A549 (cell line): Measurements from ENCODE around the gene MPI. TPM values are rescaled to one million over a fixed set of nuclear protein-coding genes. Genes with fewer than 3 reads are reported as not detected.

ENCODE experiments used
- ATAC-seq, 2 experiments: fragments of 200-7000 bp in 1 of 2; fragments of >200 bp in 1 of 2; cut with Nextera tagmentation in 1 of 2; cut with Tn5 transposase in 1 of 2; 3 replicates each; pipeline versions ENCODE4 v1.8.0 to v1.9.1; 2018 to 2020; ENCODE audit warnings: mild to moderate bottlenecking in 1 of 2, moderate library complexity in 1 of 2
- CTCF ChIA-PET: fragments of 300-600 bp; sonication (Branson Sonifier 250); formaldehyde crosslinking; extraction: SDS; loops from one replicate; lab custom pipeline; 2021; ENCODE audit warnings: antibody characterized with exemption, inconsistent platforms; lab: Yijun Ruan, JAX
- POLR2A ChIA-PET: fragments of 350-600 bp; formaldehyde crosslinking; extraction: SDS; loops from one replicate; lab custom pipeline; 2021; ENCODE audit warnings: antibody characterized with exemption, inconsistent platforms; lab: Yijun Ruan, JAX
- DNase-seq, 2 experiments: peaks; one replicate each; pipeline versions ENCODE4 v3.0.0 to v3.0.0-alpha.2; 2011 to 2016; ENCODE audit warnings: low read depth in 1 of 2, low spot score in 1 of 2
- FAIRE-seq: peaks from 2 replicates; lab custom pipeline; 2011; peaks lifted over from hg19 to GRCh38; lab: Jason Lieb, UNC
- H3K27ac ChIP-seq, 2 experiments: fragments of >200 bp; sonication (Bioruptor Twin); formaldehyde crosslinking; 3 replicates each; pipeline ENCODE4 v1.5.1; 2016 to 2017
- H3K4me1 ChIP-seq: fragments of >200 bp; sonication (Bioruptor Twin); formaldehyde crosslinking; 3 replicates; pipeline ENCODE4 v1.6.1; 2016
- H3K4me2 ChIP-seq: fragments of >200 bp; sonication (Bioruptor Twin); formaldehyde crosslinking; 3 replicates; pipeline ENCODE4 v1.6.1; 2016
- H3K4me3 ChIP-seq: fragments of >200 bp; sonication (Bioruptor Twin); formaldehyde crosslinking; 3 replicates; pipeline ENCODE4 v1.5.1; 2016
- H3K9me3 ChIP-seq: fragments of >200 bp; sonication (Bioruptor Twin); formaldehyde crosslinking; 3 replicates; pipeline ENCODE4 v1.6.1; 2016
- BCL3 ChIP-seq: fragments of >200 bp; sonication (Bioruptor Twin); formaldehyde crosslinking; IDR thresholded peaks from 3 replicates; pipeline ENCODE4 v1.6.1; 2016
- CBX8 ChIP-seq: fragments of 200-600 bp; sonication (generic); IDR thresholded peaks from 2 replicates; pipeline ENCODE4 v1.6.1; 2016
- CEBPB ChIP-seq, 2 experiments: fragments of >200 bp in 1 of 2; sonication (Bioruptor Twin) in 1 of 2; formaldehyde crosslinking in 1 of 2; IDR thresholded peaks; 2 replicates each; pipeline ENCODE4 v1.6.1; 2012 to 2016
- E2F6 ChIP-seq: IDR thresholded peaks from 2 replicates; pipeline ENCODE4 v1.6.1; 2012; ENCODE audit warnings: low read depth, borderline replicate concordance
- GATA3 ChIP-seq: IDR thresholded peaks from 2 replicates; pipeline ENCODE4 v1.6.1; 2012; ENCODE audit warnings: borderline replicate concordance
- HOXB5 ChIP-seq: fragments of 250-450 bp; sonication (Bioruptor Pico); IDR thresholded peaks from 2 replicates; pipeline ENCODE4 v1.5.0; 2020; ENCODE audit warnings: mild to moderate bottlenecking, moderate library complexity
- JUN ChIP-seq, 2 experiments: fragments of >200 bp; sonication (Bioruptor Twin); formaldehyde crosslinking; IDR thresholded peaks; 2 replicates in 1 of 2; 3 replicates in 1 of 2; pipeline ENCODE4 v1.6.1; 2016 to 2017
- MAX ChIP-seq: IDR thresholded peaks from 2 replicates; pipeline ENCODE4 v1.6.1; 2012
- MAZ ChIP-seq: fragments of 150-350 bp; IDR thresholded peaks from 2 replicates; pipeline ENCODE4 v1.6.1; 2014; ENCODE audit warnings: antibody characterized with exemption, low read depth, low read length, borderline replicate concordance
- NPAS2 ChIP-seq: fragments of 250-450 bp; sonication (Bioruptor Pico); IDR thresholded peaks from 2 replicates; pipeline ENCODE4 v1.8.0; 2022; ENCODE audit warnings: mild to moderate bottlenecking, moderate library complexity, borderline replicate concordance
- PHF8 ChIP-seq: fragments of 200-600 bp; sonication (generic); IDR thresholded peaks from 2 replicates; pipeline ENCODE4 v1.6.1; 2016; ENCODE audit warnings: low read depth, mild to moderate bottlenecking, antibody characterized with exemption, moderate library complexity, borderline replicate concordance
- POLR2A ChIP-seq: IDR thresholded peaks from 2 replicates; pipeline ENCODE4 v1.6.1; 2012; ENCODE audit warnings: mild to moderate bottlenecking, low read length
- RARB ChIP-seq: fragments of 250-450 bp; sonication (Bioruptor Pico); IDR thresholded peaks from 2 replicates; pipeline ENCODE4 v1.8.0; 2021; ENCODE audit warnings: mild to moderate bottlenecking, moderate library complexity
- RNF2 ChIP-seq: fragments of 200-600 bp; sonication (generic); IDR thresholded peaks from 2 replicates; pipeline ENCODE4 v1.6.1; 2016; ENCODE audit warnings: low read depth, mild to moderate bottlenecking, antibody characterized with exemption, moderate library complexity, borderline replicate concordance
- WGBS: methylation state at CpG from one replicate; pipeline ENCODE4 v1.1.6; 2017; ENCODE audit errors: missing lambda C conversion rate; 5-methylcytosine and 5-hydroxymethylcytosine counted together
- polyA plus RNA-seq, 4 experiments: library from polyadenylated mRNA; depleted of rRNA in 3 of 4; stranded (reverse); fragments of >200 nt; fragmentation: RNase III in 1 of 4; extraction: RNeasy Plus Mini Kit Qiagen cat#74134 plus additional on column Dnase treatment in 1 of 4; gene quantifications; 2 replicates in 3 of 4; 3 replicates in 1 of 4; pipeline ENCODE4 v1.2.3, GENCODE V29; 2011 to 2017

Gene MPI
- polyA plus RNA-seq, 2 of the 4 experiments (the other 2 are of a cell fraction) = 39.9 to 53.7 TPM

- POLR2A ChIA-PET = interaction anchor here (0.5 to 1.7 kb wide), 15 partner anchors 10 to 298 kb away, joined by 3 to 31 read pairs (median 5); partner anchors contain the start of genes COX5A, MPI, PPCDC and RPP25
- H3K27ac ChIP-seq = peak within 1 kb of the TSS; percentile 92
- CTCF ChIA-PET = interaction anchor here (1.0 to 5.2 kb wide), 8 partner anchors 9 to 138 kb away, joined by 3 to 36 read pairs (median 6); partner anchors contain the start of gene MPI
- H3K4me1 ChIP-seq = peaks cover 13% of the 10 kb centered on the region
- H3K9me3 ChIP-seq = no peaks in the 10 kb centered on the region
- FAIRE-seq (no peak), DNase-seq (peak; percentile 90 to 98), ATAC-seq (peak; percentile 88 to 93)
- TF ChIP-seq CEBPB (IDR thresholded peaks at IDR 0.05) (peak; percentile 89 to 93), MAZ (peak; percentile 68; the same call in 1 of the 2 replicates), E2F6 (0 out of 2 replicates have a peak, but pooled peaks have one; percentile 44), POLR2A (peak; percentile 89), PHF8 (peak; percentile 90), JUN (IDR thresholded peaks at IDR 0.05) (peak; percentile 82 to 94; a peak in 4 of 5 replicates), RNF2 (no peak), CBX8 (no peak), MAX (0 out of 2 replicates have a peak, but pooled peaks have one; percentile 53), GATA3 (peak; percentile 32; the same call in 1 of the 2 replicates), NPAS2 (CRISPR knock-in tag) (no peak), HOXB5 (CRISPR knock-in tag) (0 out of 2 replicates have a peak, but pooled peaks have one; percentile 20), BCL3 (peak; percentile 91; the same call in 2 of the 3 replicates)
- peak within 1 kb of the TSS; percentile 95 for H3K4me2 ChIP-seq
- peak within 1 kb of the TSS; percentile 78 for H3K4me3 ChIP-seq
- 13% methylated on average over 28 of the region's 74 CpGs for WGBS
These were observed 16.8 kb downstream of the MPI start, which contains the start of gene FAM219B for GRCh38 chr15:74906450-74907162. Gene FAM219B, minus strand, starts transcription at chr15:74906851. Its CDS starts 51 bp downstream, at chr15:74906800.

GRCh38 chr15:74907163-74907870 lies 17.5 kb downstream of the MPI start:
- CTCF ChIA-PET = interaction anchor here (1.6 to 5.2 kb wide), 4 partner anchors 10 to 80 kb away, joined by 4 to 36 read pairs (median 8); no protein-coding TSS in a partner anchor
- no peak for TF ChIP-seq RARB (CRISPR knock-in tag)
- TF ChIP-seq, all 56 proteins: peak for 0
- WGBS = 63% methylated on average over 8 of the region's 8 CpGs
- Histone ChIP-seq H3K4me3 (peak overlapping the region; percentile 78), H3K4me2 (peak overlapping the region; percentile 95), H3K4me1 (peaks cover 13% of the 10 kb centered on the region), H3K9me3 (no peaks in the 10 kb centered on the region), H3K27ac (peak overlapping the region; percentile 92)
- ATAC-seq (peak; percentile 15 to 21), DNase-seq (no peak), FAIRE-seq (no peak)
- POLR2A ChIA-PET = interaction anchor here (0.5 to 1.7 kb wide), 14 partner anchors 10 to 297 kb away, joined by 3 to 31 read pairs (median 6); partner anchors contain the start of genes COX5A, MPI, PPCDC and RPP25

GRCh38 chr15:74908635-74909034 lies 18.8 kb downstream of the MPI start:
- POLR2A ChIA-PET = no interaction called here
- Histone ChIP-seq H3K4me2 (no peak overlapping the region), H3K9me3 (no peaks in the 10 kb centered on the region), H3K27ac (no peak overlapping the region)
- DNase-seq (no peak), ATAC-seq (no peak)
- 81% methylated on average over 4 of the region's 4 CpGs for WGBS
- CTCF ChIA-PET = interaction anchor here (0.6 to 5.2 kb wide), 3 partner anchors 42 to 138 kb away, joined by 4 to 36 read pairs (median 4); no protein-coding TSS in a partner anchor
- no peak for TF ChIP-seq JUN (IDR thresholded peaks at IDR 0.05)
- TF ChIP-seq, all 56 proteins: peak for 0
- no peak for FAIRE-seq
- Histone ChIP-seq H3K4me3 (no peak overlapping the region), H3K4me1 (peaks cover 13% of the 10 kb centered on the region)
